A549 (cell line): ENCODE measurements around the gene CCDC83.

ENCODE experiments used
- BHLHE40 ChIP-seq: IDR thresholded peaks from 2 replicates; pipeline ENCODE4 v1.6.1; 2012; ENCODE audit warnings: low read depth, low read length, inconsistent platforms
- EP300 ChIP-seq, 2 experiments: fragments of >200 bp; sonication (Bioruptor Twin); formaldehyde crosslinking; IDR thresholded peaks; 2 replicates in 1 of 2; 3 replicates in 1 of 2; pipeline ENCODE4 v1.6.1; 2016 to 2017
- HEYL ChIP-seq: fragments of 250-450 bp; sonication (Bioruptor Pico); IDR thresholded peaks from 2 replicates; pipeline ENCODE4 v1.8.0; 2021; ENCODE audit warnings: mild to moderate bottlenecking, moderate library complexity
- JUN ChIP-seq, 2 experiments: fragments of >200 bp; sonication (Bioruptor Twin); formaldehyde crosslinking; IDR thresholded peaks; 2 replicates in 1 of 2; 3 replicates in 1 of 2; pipeline ENCODE4 v1.6.1; 2016 to 2017
- KDM1A ChIP-seq: fragments of 200-600 bp; sonication (generic); IDR thresholded peaks from 2 replicates; pipeline ENCODE4 v1.6.1; 2016; ENCODE audit warnings: low read depth, mild to moderate bottlenecking
- MAX ChIP-seq: IDR thresholded peaks from 2 replicates; pipeline ENCODE4 v1.6.1; 2012
- PHF8 ChIP-seq: fragments of 200-600 bp; sonication (generic); IDR thresholded peaks from 2 replicates; pipeline ENCODE4 v1.6.1; 2016; ENCODE audit warnings: low read depth, mild to moderate bottlenecking, antibody characterized with exemption, moderate library complexity, borderline replicate concordance
- POLR2A ChIP-seq: IDR thresholded peaks from 2 replicates; pipeline ENCODE4 v1.6.1; 2012; ENCODE audit warnings: mild to moderate bottlenecking, low read length
- REST ChIP-seq: fragments of 200-600 bp; sonication (generic); IDR thresholded peaks from 2 replicates; pipeline ENCODE4 v1.6.1; 2016; ENCODE audit warnings: antibody characterized with exemption, mild to moderate bottlenecking, moderate library complexity
- RFX5 ChIP-seq: fragments of 450-650 bp; IDR thresholded peaks from 2 replicates; pipeline ENCODE4 v1.7.1; 2014; ENCODE audit warnings: antibody characterized with exemption, mild to moderate bottlenecking, moderate library complexity
- TF ChIP-seq, protein P1 (sequence below): fragments of >200 bp; sonication (Bioruptor Twin); formaldehyde crosslinking; IDR thresholded peaks from 3 replicates; pipeline ENCODE4 v1.5.1; 2016
- TF ChIP-seq, protein P2 (sequence below): IDR thresholded peaks from 2 replicates; pipeline ENCODE4 v1.6.1; 2012

GRCh38 chr11:85805387-85805786 is 49.8 kb upstream of the CCDC83 start:
- TF ChIP-seq REST (no peak), EP300 (IDR thresholded peaks at IDR 0.05) (no peak), POLR2A (no peak), BHLHE40 (no peak), MAX (no peak), KDM1A (no peak), RFX5 (no peak), PHF8 (no peak), HEYL (CRISPR knock-in tag) (no peak), JUN (IDR thresholded peaks at IDR 0.05) (no peak)
- TF ChIP-seq, protein P1, sequence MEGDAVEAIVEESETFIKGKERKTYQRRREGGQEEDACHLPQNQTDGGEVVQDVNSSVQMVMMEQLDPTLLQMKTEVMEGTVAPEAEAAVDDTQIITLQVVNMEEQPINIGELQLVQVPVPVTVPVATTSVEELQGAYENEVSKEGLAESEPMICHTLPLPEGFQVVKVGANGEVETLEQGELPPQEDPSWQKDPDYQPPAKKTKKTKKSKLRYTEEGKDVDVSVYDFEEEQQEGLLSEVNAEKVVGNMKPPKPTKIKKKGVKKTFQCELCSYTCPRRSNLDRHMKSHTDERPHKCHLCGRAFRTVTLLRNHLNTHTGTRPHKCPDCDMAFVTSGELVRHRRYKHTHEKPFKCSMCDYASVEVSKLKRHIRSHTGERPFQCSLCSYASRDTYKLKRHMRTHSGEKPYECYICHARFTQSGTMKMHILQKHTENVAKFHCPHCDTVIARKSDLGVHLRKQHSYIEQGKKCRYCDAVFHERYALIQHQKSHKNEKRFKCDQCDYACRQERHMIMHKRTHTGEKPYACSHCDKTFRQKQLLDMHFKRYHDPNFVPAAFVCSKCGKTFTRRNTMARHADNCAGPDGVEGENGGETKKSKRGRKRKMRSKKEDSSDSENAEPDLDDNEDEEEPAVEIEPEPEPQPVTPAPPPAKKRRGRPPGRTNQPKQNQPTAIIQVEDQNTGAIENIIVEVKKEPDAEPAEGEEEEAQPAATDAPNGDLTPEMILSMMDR: no peak
- TF ChIP-seq, protein P2, sequence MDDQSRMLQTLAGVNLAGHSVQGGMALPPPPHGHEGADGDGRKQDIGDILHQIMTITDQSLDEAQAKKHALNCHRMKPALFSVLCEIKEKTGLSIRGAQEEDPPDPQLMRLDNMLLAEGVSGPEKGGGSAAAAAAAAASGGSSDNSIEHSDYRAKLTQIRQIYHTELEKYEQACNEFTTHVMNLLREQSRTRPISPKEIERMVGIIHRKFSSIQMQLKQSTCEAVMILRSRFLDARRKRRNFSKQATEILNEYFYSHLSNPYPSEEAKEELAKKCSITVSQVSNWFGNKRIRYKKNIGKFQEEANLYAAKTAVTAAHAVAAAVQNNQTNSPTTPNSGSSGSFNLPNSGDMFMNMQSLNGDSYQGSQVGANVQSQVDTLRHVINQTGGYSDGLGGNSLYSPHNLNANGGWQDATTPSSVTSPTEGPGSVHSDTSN: no peak
